ENCODE data around the gene ACBD4.

GRCh38 chr17:45143767-45144198 is 8.3 kb downstream of the ACBD4 start:
- no peak for TF ChIP-seq FOXP2 (optimal IDR thresholded peaks at IDR 0.05; ENCODE audit: control extremely low read depth, extremely low read length, insufficient read depth)
- TF ChIP-seq POLR2AphosphoS5 (IDR thresholded peaks at IDR 0.05; ENCODE audit: borderline replicate concordance, low read depth, low read length), result no peak
- TF ChIP-seq EZH2 (IDR thresholded peaks at IDR 0.05), result no peak
